GM19463 (cell line): ENCODE measurements around the gene RNF152.

ENCODE experiments used
- ATAC-seq: cut with Tn5 transposase; IDR thresholded peaks from one replicate; pipeline ENCODE4 v1.9.1; 2021; ENCODE audit warnings: mild to moderate bottlenecking, moderate library complexity; ENCODE audit not compliant: unreplicated experiment

RNF152 gene

DNA sequence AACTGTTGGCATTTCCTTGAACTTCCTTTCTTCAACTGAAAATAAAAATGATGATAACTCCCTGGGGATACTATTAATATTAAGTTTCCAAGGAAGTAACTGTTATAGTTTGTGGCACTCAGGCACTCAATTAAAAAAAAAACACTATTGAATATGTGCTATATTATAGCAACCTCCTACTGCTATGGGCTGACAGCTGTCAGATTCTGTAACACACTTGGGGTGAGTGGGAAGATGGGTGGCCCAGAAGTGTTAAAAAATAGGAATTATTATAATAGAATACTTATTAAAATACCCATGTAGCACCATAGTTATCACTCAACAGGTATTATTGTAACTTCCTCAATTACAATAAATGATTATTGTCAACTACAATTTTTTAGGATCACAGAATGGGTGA is 130.9 kb downstream of the RNF152 start:
- no peak for ATAC-seq
